Mucosa of rectum (tissue), 2 donors: Measurements from ENCODE around the gene CENPA.
"Not testable (repeated sequence)": the region's sequence is repeated elsewhere in the genome, so short reads cannot be mapped to it uniquely, and the experiment has no call there.

ENCODE experiments used
- H3K27ac ChIP-seq, 2 donors: one replicate each; pipeline ENCODE4 v1.7.0; 2013; ENCODE audit warnings: inconsistent platforms in 2 of 2, low read depth in 2 of 2, low read length in 2 of 2
- H3K27me3 ChIP-seq, 2 donors: one replicate each; pipeline ENCODE4 v1.7.0; 2013; ENCODE audit warnings: low read length in 2 of 2; ENCODE audit not compliant: control insufficient read depth in 2 of 2, insufficient read depth in 2 of 2
- H3K36me3 ChIP-seq, 2 donors: one replicate each; pipeline ENCODE4 v1.7.0; 2013; ENCODE audit warnings: low read length in 2 of 2; ENCODE audit not compliant: control insufficient read depth in 2 of 2, insufficient read depth in 2 of 2
- H3K4me1 ChIP-seq, 2 donors: one replicate each; pipeline ENCODE4 v1.7.0; 2013; ENCODE audit warnings: low read length in 2 of 2, mild to moderate bottlenecking in 1 of 2; ENCODE audit not compliant: control insufficient read depth in 2 of 2, insufficient read depth in 2 of 2
- H3K4me3 ChIP-seq, 2 donors: one replicate each; pipeline ENCODE4 v1.7.0; 2013; ENCODE audit warnings: low read length in 2 of 2
- H3K9ac ChIP-seq, 2 donors: one replicate each; pipeline ENCODE4 v1.7.0; 2013; ENCODE audit warnings: low read length in 2 of 2, low read depth in 1 of 2, mild to moderate bottlenecking in 1 of 2
- H3K9me3 ChIP-seq, 2 donors: one replicate each; pipeline ENCODE4 v1.7.0; 2013; ENCODE audit warnings: low read length in 2 of 2; ENCODE audit not compliant: control insufficient read depth in 2 of 2
- donor health status: healthy.
- donor health status: Normal muscosa, but diverticular disease.

CENPA gene

DNA sequence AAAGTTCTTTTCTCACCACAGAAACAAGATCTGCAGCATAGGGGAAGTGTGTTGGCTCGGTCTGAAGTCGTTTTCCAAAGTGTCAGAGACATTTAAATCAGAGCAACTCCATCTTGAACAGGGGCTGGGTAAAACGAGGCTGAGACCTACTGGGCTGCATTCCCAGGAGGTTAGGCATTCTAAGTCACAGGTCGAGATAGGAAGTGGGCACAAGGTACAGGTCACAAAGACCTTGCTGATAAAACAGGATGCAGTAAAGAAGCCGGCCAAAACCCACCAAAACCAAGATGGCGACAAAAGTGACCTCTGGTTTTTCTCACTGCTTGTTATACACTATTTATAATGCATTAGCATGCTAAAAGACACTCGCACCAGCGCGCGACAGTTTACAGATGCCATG is 24.9 kb upstream of the CENPA start:
- not testable (repeated sequence) for H3K9me3 ChIP-seq, H3K27ac ChIP-seq, H3K9ac ChIP-seq, H3K4me3 ChIP-seq, H3K36me3 ChIP-seq, H3K27me3 ChIP-seq
- peaks cover 11 to 17% of the 10 kb centered on the region in 2 donors for H3K4me1 ChIP-seq

- no peak overlapping the region for H3K4me3 ChIP-seq
- H3K9me3 ChIP-seq, result no peaks in the 10 kb centered on the region
- H3K27me3 ChIP-seq, result no peaks in the 10 kb centered on the region
- H3K4me1 ChIP-seq, result peaks cover 11 to 17% of the 10 kb centered on the region in 2 donors
- H3K27ac ChIP-seq, result no peak overlapping the region
- no peak overlapping the region for H3K9ac ChIP-seq
- no peaks in the 10 kb centered on the region for H3K36me3 ChIP-seq
These were observed 22.8 kb upstream of the CENPA start for GRCh38 chr2:26763019-26763418.

DNA sequence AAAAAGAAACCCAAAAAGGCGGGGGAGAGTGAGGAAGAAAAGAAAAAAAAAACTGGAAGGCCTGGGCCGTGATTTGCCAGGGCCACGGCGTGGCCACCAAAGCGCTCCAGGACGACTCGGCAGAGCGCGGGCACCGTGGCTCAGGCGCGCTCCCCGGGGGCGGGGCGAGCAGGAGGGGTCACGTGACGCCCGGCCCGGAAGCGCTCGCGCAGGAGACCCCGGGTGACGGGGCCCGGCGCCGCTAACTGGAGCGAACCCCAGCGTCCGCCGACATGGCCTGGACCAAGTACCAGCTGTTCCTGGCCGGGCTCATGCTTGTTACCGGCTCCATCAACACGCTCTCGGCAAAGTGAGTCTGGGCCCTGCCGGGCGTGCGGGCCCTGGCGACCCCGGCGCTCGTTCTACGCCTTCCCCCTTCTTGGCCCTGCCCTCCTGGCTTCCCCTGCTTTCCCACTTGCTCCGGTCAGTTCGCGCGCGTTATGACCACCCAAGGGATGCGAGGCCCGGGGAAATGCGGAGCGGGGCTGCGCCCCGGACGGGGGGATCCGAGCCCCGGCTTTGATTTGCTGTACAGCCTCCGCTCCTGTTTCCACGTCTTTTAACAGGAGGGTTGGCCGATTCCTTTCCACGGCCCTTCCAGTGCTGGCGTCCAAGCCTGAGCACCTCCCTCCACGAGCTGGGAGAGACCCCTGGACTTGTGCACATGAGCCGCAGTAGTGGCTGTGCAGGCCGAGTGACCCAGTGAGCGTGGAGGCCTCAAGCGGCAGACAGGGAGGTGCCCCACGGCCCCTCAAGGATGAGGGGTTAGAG is 21.6 kb upstream of the CENPA start, which contains the start of gene SLC35F6:
Gene SLC35F6 (plus strand): TSS at position 207 of the 810 bp plus-strand sequence. CDS start 66 bp downstream, at position 273.
- no peaks in the 10 kb centered on the region for H3K36me3 ChIP-seq
- peak within 1 kb of the TSS; percentile 95 to 97 for H3K9ac ChIP-seq
- peaks cover 11 to 19% of the 10 kb centered on the region in 2 donors for H3K4me1 ChIP-seq

DNA sequence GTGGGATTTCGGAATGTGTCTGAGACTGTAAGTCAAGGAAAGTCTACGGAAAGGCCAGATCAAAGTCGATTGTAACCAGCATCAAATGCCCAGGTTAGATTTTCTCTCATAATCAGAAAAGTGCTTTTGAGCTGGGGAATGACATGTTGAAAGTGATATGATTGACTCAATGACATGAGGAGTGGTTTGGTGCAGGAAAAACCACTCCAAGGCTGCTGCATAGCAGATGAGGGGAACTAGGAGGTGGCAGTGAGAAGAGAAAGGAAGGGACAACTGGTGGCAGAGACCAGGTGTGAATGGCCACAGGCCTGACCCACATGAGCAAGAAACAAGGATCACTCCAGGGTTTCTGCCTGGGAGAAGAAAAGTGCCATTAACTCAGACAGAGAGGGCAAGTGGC is 20.9 kb upstream of the CENPA start:
- Histone ChIP-seq H3K27ac (peak overlapping the region; percentile 7 to 85), H3K4me3 (peak overlapping the region; percentile 86 to 98), H3K4me1 (peaks cover 11 to 20% of the 10 kb centered on the region in 2 donors), H3K36me3 (no peaks in the 10 kb centered on the region), H3K27me3 (no peaks in the 10 kb centered on the region), H3K9me3 (no peaks in the 10 kb centered on the region), H3K9ac (peak overlapping the region; percentile 95 to 97)

More for the DNA sequence above, 21.6 kb upstream of the CENPA start, which contains the start of gene SLC35F6:
- Histone ChIP-seq H3K4me3 (peak within 1 kb of the TSS; percentile 86 to 98), H3K9me3 (no peaks in the 10 kb centered on the region), H3K27me3 (no peaks in the 10 kb centered on the region), H3K27ac (peak within 1 kb of the TSS; percentile 79 to 85)

DNA sequence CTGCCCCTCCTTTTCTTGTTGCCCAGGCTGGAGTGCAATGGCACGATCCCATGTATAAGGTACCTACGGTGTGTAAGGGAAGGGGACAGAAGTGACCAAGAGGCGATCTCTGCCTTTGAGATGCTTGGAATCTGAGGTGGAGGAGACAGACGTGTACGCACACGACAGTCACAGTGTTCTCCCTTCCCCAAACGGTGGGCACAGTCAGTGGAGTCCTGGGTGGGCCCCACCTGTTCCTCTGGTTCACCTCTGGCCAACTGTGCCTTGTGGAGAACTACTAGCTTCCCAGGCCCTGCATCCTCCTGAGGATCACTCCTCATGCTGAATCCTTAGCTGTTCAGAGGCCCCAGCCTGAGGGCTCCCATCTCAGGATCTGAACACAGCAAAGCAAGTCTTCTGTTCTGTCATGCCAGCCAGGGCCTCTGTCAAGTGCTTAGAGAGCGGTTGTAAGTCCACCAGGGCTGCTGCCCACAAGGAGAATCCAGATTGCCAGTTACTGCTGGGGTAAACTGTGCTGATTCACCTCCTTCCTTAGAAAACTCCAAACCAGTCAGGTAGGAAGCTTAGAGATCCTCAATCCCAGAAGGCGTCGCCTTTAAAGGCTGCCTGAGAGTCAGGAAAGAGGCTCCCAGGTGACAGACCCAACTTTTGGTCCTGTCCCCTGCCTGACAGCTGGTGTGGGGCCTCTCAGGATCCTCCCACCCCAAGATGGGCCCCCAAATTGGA is 20.2 kb upstream of the CENPA start:
- no peaks in the 10 kb centered on the region for H3K9me3 ChIP-seq
- H3K9ac ChIP-seq, result peak overlapping the region in 1 of 2 donors; percentile 95
- H3K27ac ChIP-seq, result peak overlapping the region in 1 of 2 donors; percentile 7
- peaks cover 11 to 20% of the 10 kb centered on the region in 2 donors for H3K4me1 ChIP-seq
- no peaks in the 10 kb centered on the region for H3K36me3 ChIP-seq
- peak overlapping the region; percentile 86 to 98 for H3K4me3 ChIP-seq
- H3K27me3 ChIP-seq, result no peaks in the 10 kb centered on the region

GRCh38 chr2:26767129-26767528 is 18.7 kb upstream of the CENPA start:
- Histone ChIP-seq H3K27ac (peak overlapping the region in 1 of 2 donors; percentile 2), H3K36me3 (no peaks in the 10 kb centered on the region), H3K4me3 (no peak overlapping the region), H3K9me3 (no peaks in the 10 kb centered on the region), H3K27me3 (no peaks in the 10 kb centered on the region), H3K9ac (no peak overlapping the region), H3K4me1 (peaks cover 21 to 34% of the 10 kb centered on the region in 2 donors)

GRCh38 chr2:26767894-26768487 is 17.9 kb upstream of the CENPA start:
- Histone ChIP-seq H3K9me3 (no peaks in the 10 kb centered on the region), H3K36me3 (no peaks in the 10 kb centered on the region), H3K27me3 (no peaks in the 10 kb centered on the region), H3K9ac (no peak overlapping the region), H3K27ac (no peak overlapping the region), H3K4me1 (peaks cover 28 to 41% of the 10 kb centered on the region in 2 donors), H3K4me3 (no peak overlapping the region)

GRCh38 chr2:26768759-26769088 is 17.1 kb upstream of the CENPA start:
- Histone ChIP-seq H3K9me3 (no peaks in the 10 kb centered on the region), H3K4me3 (no peak overlapping the region), H3K36me3 (no peaks in the 10 kb centered on the region), H3K27ac (peak overlapping the region; percentile 48 to 59), H3K27me3 (no peaks in the 10 kb centered on the region), H3K9ac (no peak overlapping the region), H3K4me1 (peaks cover 28 to 38% of the 10 kb centered on the region in 2 donors)

DNA sequence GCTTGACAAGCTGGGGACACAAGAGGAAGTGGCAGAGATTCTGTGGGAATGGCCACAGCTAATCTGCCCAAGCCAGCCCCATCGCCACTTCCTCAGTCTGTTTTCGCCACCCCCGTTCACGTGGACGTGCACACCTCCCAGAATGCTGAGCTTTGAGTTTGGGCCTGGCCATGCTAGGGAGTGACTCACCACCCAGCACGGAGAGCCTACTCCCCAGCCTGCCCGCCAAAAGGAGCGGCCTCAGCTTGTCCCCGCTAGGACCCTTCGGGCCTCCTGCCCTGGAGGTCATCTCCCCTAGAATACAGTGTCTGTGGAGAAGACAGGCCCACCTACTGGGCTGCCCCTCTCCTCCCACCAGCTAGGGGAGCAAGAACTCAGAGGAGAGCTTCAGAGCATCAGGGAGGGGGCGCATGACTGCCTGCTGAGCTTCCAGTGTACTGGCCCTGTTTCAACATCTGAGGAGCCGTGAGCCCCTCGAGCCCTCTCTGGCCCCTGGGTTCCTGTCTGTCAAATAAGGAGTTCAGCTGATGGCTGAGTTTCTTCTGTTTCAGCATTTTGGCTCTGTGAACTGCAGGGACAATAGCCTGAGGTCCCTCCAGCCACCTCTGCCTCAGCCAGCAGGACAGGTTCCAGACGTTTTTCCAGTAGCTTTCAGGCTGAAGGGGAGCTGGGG is 16.6 kb upstream of the CENPA start:
- Histone ChIP-seq H3K4me3 (no peak overlapping the region), H3K27ac (peak overlapping the region; percentile 59 to 61), H3K4me1 (peaks cover 28 to 38% of the 10 kb centered on the region in 2 donors), H3K9ac (peak overlapping the region in 1 of 2 donors; percentile 2), H3K9me3 (no peaks in the 10 kb centered on the region), H3K27me3 (no peaks in the 10 kb centered on the region), H3K36me3 (peaks cover under 1 to 2% of the 10 kb centered on the region in 2 donors)
